Measurements from ENCODE around the gene RGS14. TPM values are rescaled to one million over a fixed set of nuclear protein-coding genes. Genes with fewer than 3 reads are reported as not detected.

Gene RGS14
- 10 to 100 TPM; 11.9 to 18.7 (median 15.3) TPM for polyA plus RNA-seq (ENCODE audit: insufficient read length in 4 of 4)

GRCh38 chr5:177357459-177358351, at the start of gene RGS14:
TSS of gene RGS14 (plus strand) at chr5:177357924. CDS start at chr5:177358025, 101 bp downstream.
- DNase-seq (ENCODE audit: low read depth in 4 of 4, low spot score in 3 of 4) = no peak

GRCh38 chr5:177308740-177309139, 49.0 kb upstream of the RGS14 start:
- no peak for DNase-seq (ENCODE audit: low read depth in 4 of 4, low spot score in 3 of 4)

GRCh38 chr5:177309351-177310191, 48.2 kb upstream of the RGS14 start:
- no peak for DNase-seq (ENCODE audit: low read depth in 4 of 4, low spot score in 3 of 4)

- DNase-seq (ENCODE audit: low read depth in 4 of 4, low spot score in 3 of 4) = no peak
Observed at GRCh38 chr5:177310332-177310731, 47.4 kb upstream of the RGS14 start.

GRCh38 chr5:177310757-177311391, 46.9 kb upstream of the RGS14 start:
- DNase-seq (ENCODE audit: low read depth in 4 of 4, low spot score in 3 of 4) = no peak

GRCh38 chr5:177311392-177311722, 46.4 kb upstream of the RGS14 start:
- no peak for DNase-seq (ENCODE audit: low read depth in 4 of 4, low spot score in 3 of 4)

GRCh38 chr5:177311723-177312648, 45.7 kb upstream of the RGS14 start, which contains the start of gene MXD3:
TSS of gene MXD3 (minus strand) at chr5:177311898. CDS start at chr5:177311830, 68 bp downstream.
- DNase-seq (ENCODE audit: low read depth in 4 of 4, low spot score in 3 of 4) = peak; percentile 85 to 89 (median 88)

GRCh38 chr5:177312649-177313181, 45.0 kb upstream of the RGS14 start:
- no peak for DNase-seq (ENCODE audit: low read depth in 4 of 4, low spot score in 3 of 4)

GRCh38 chr5:177313561-177314259, 44.0 kb upstream of the RGS14 start:
- DNase-seq (ENCODE audit: low read depth in 4 of 4, low spot score in 3 of 4) = no peak

GRCh38 chr5:177314376-177315342, 43.1 kb upstream of the RGS14 start:
- no peak for DNase-seq (ENCODE audit: low read depth in 4 of 4, low spot score in 3 of 4)

- no peak for DNase-seq (ENCODE audit: low read depth in 4 of 4, low spot score in 3 of 4)
Observed at GRCh38 chr5:177315411-177315810, 42.3 kb upstream of the RGS14 start.

GRCh38 chr5:177316005-177316404, 41.7 kb upstream of the RGS14 start:
- DNase-seq (ENCODE audit: low read depth in 4 of 4, low spot score in 3 of 4) = no peak

GRCh38 chr5:177317959-177318377, 39.8 kb upstream of the RGS14 start:
- DNase-seq (ENCODE audit: low read depth in 4 of 4, low spot score in 3 of 4) = peak in 2 of 4 donors; percentile 63 to 64

- DNase-seq (ENCODE audit: low read depth in 4 of 4, low spot score in 3 of 4) = no peak
Observed at GRCh38 chr5:177319913-177320588, 37.7 kb upstream of the RGS14 start.

GRCh38 chr5:177320879-177321278, 36.8 kb upstream of the RGS14 start:
- no peak for DNase-seq (ENCODE audit: low read depth in 4 of 4, low spot score in 3 of 4)

- no peak for DNase-seq (ENCODE audit: low read depth in 4 of 4, low spot score in 3 of 4)
Observed at GRCh38 chr5:177325868-177326381, 31.8 kb upstream of the RGS14 start.
